K562 (cell line): ENCODE data around the gene NFIB. TPM values are rescaled to one million over a fixed set of nuclear protein-coding genes. Genes with fewer than 3 reads are reported as not detected.

Experiments used
- CHD2 ChIP-seq: IDR thresholded peaks from 2 replicates; pipeline ENCODE4 v1.6.1; 2011; ENCODE audit warnings: low read depth, low read length
- GMEB1 ChIP-seq: fragments of 250-450 bp; sonication (Bioruptor Pico); IDR thresholded peaks from 2 replicates; pipeline ENCODE4 v1.4.0; 2020; ENCODE audit warnings: mild to moderate bottlenecking
- HNRNPH1 ChIP-seq: fragments of 200-400 bp; formaldehyde crosslinking; optimal IDR thresholded peaks from 2 replicates; pipeline ENCODE3; 2017; ENCODE audit warnings: low read depth, mild to moderate bottlenecking, low read length, moderate library complexity
- LCOR ChIP-seq: sonication (generic); formaldehyde crosslinking; IDR thresholded peaks from 2 replicates; pipeline ENCODE4 v1.8.0; 2022; ENCODE audit warnings: mild to moderate bottlenecking, missing genetic modification reagents
- MAZ ChIP-seq, 2 experiments: fragments of 450-650 bp in 1 of 2; sonication (generic) in 1 of 2; formaldehyde crosslinking; IDR thresholded peaks in 1 of 2; conservative IDR thresholded peaks in 1 of 2; 2 replicates each; pipeline versions ENCODE4 v1.4.0 to v1.5.0; 2020; ENCODE audit warnings: mild to moderate bottlenecking in 1 of 2, missing genetic modification reagents in 1 of 2
- PHF20 ChIP-seq: fragments of 450-650 bp; IDR thresholded peaks from 2 replicates; pipeline ENCODE4 v1.6.1; 2018; ENCODE audit not compliant: partially characterized antibody
- PHF21A ChIP-seq: fragments of 450-650 bp; IDR thresholded peaks from 2 replicates; pipeline ENCODE4 v1.6.1; 2017; ENCODE audit warnings: low read depth, borderline replicate concordance
- PHF8 ChIP-seq: fragments of 200-600 bp; sonication (generic); IDR thresholded peaks from 2 replicates; pipeline ENCODE4 v1.6.1; 2012; ENCODE audit warnings: mixed run types, mild to moderate bottlenecking, inconsistent platforms, low read length, moderate library complexity, borderline replicate concordance
- POLR2B ChIP-seq: fragments of 450-650 bp; IDR thresholded peaks from 2 replicates; pipeline ENCODE4 v1.6.1; 2018; ENCODE audit warnings: low read depth; ENCODE audit not compliant: partially characterized antibody
- RBM22 ChIP-seq: fragments of 200-400 bp; formaldehyde crosslinking; IDR thresholded peaks from 2 replicates; pipeline ENCODE4 v1.6.1; 2018; ENCODE audit warnings: low read length, low read depth; ENCODE audit not compliant: poor library complexity, severe bottlenecking
- RFX5 ChIP-seq: IDR thresholded peaks from 2 replicates; pipeline ENCODE4 v1.6.1; 2011; ENCODE audit warnings: low read depth, mild to moderate bottlenecking, improper control_type of control experiment, low read length
- SMARCB1 ChIP-seq: IDR thresholded peaks from 2 replicates; pipeline ENCODE4 v1.6.1; 2011; ENCODE audit warnings: improper control_type of control experiment, low read depth; ENCODE audit not compliant: insufficient read length
- TAF7 ChIP-seq: fragments of 450-650 bp; IDR thresholded peaks from 2 replicates; pipeline ENCODE4 v1.6.1; 2016; ENCODE audit warnings: missing genetic modification characterization, missing compliant biosample characterization
- TFE3 ChIP-seq: fragments of 450-650 bp; formaldehyde crosslinking; IDR thresholded peaks from 2 replicates; pipeline ENCODE4 v1.4.0; 2020; ENCODE audit warnings: mild to moderate bottlenecking, mixed read lengths
- ZBTB11 ChIP-seq, 3 experiments: fragments of 200-800 bp in 1 of 3; fragments of 250-450 bp in 1 of 3; fragments of 450-650 bp in 1 of 3; sonication (Bioruptor Pico) in 1 of 3; sonication (Bioruptor generic) in 1 of 3; formaldehyde crosslinking in 1 of 3; IDR thresholded peaks; 2 replicates each; pipeline versions ENCODE4 v1.6.1 to v1.8.0; 2016 to 2022; ENCODE audit warnings: mild to moderate bottlenecking in 2 of 3, missing genetic modification characterization in 2 of 3, missing compliant biosample characterization in 1 of 3, moderate library complexity in 1 of 3
- ZNF12 ChIP-seq: sonication (generic); formaldehyde crosslinking; IDR thresholded peaks from 2 replicates; pipeline ENCODE4 v1.4.0; 2020; ENCODE audit warnings: mild to moderate bottlenecking, missing genetic modification reagents
- ZNF217 ChIP-seq: sonication (generic); formaldehyde crosslinking; IDR thresholded peaks from 2 replicates; pipeline ENCODE4 v1.8.0; 2022; ENCODE audit warnings: mild to moderate bottlenecking, missing genetic modification reagents
- ZNF561 ChIP-seq: fragments of 450-650 bp; formaldehyde crosslinking; conservative IDR thresholded peaks from 2 replicates; pipeline ENCODE4 v1.4.0; 2020; ENCODE audit warnings: mild to moderate bottlenecking, moderate library complexity
- polyA plus RNA-seq, 8 experiments: library from polyadenylated mRNA; depleted of rRNA in 4 of 8; stranded (reverse) in 5 of 8; unstranded in 3 of 8; fragments of >200 nt; fragmentation: Nextera tagmentation in 2 of 8; fragmentation: Illumina TruSeq in 1 of 8; extraction: Ambion mirVana in 2 of 8; extraction: Trizol in 1 of 8; gene quantifications; 2 replicates each; pipeline versions ENCODE4 v1.2.1 to v1.2.3, GENCODE V29; 2011 to 2014; ENCODE audit warnings: inconsistent platforms in 1 of 8, missing spikeins in 1 of 8
- total RNA-seq, 7 experiments: library from RNA; depleted of rRNA in 6 of 7; stranded (reverse); fragments of >200 nt in 6 of 7; fragmentation: Illumina TruSeq in 2 of 7; extraction: Trizol in 2 of 7; gene quantifications; 2 replicates each; pipeline versions ENCODE4 v1.2.1 to v1.2.3, GENCODE V29; 2011 to 2021; ENCODE audit warnings: low replicate concordance in 1 of 7

Gene NFIB
- total and polyA plus RNA-seq, 9 of the 15 experiments (the other 6 are each of a cell fraction or from before 2014, with no cell fraction given), result 1.2 to 3.3 (median 1.9) TPM

GRCh38 chr9:14322211-14323082 lies 8.5 kb upstream of the NFIB start (continued):
- TF ChIP-seq TFE3 (CRISPR knock-in tag), result no peak
- no peak for TF ChIP-seq PHF20
- no peak for TF ChIP-seq RBM22
- no peak; the same call in 1 of the 2 replicates for TF ChIP-seq TAF7 (tag)
- TF ChIP-seq ZBTB11 (CRISPR knock-in tag; IDR thresholded peaks at IDR 0.05), result peak in 1 of 3 experiments; percentile 61; a peak in 2 of 6 replicates
- peak; percentile 69 to 71; a peak in 3 of 4 replicates for TF ChIP-seq MAZ (CRISPR knock-in tag; conservative IDR thresholded peaks at IDR 0.05 in 1 of 2, IDR thresholded peaks at IDR 0.05 in 1 of 2)
- TF ChIP-seq HNRNPH1, result no peak
- no peak for TF ChIP-seq ZNF12 (CRISPR knock-in tag)
- no peak for TF ChIP-seq RFX5
- TF ChIP-seq ZNF217 (CRISPR knock-in tag), result no peak
- TF ChIP-seq SMARCB1, result no peak
- no peak for TF ChIP-seq PHF21A
- no peak for TF ChIP-seq LCOR (CRISPR knock-in tag)
- TF ChIP-seq GMEB1, result no peak
- TF ChIP-seq PHF8, result peak; percentile 66; the same call in 1 of the 2 replicates
- no peak for TF ChIP-seq POLR2B
- no peak for TF ChIP-seq ZNF561 (CRISPR knock-in tag)
- TF ChIP-seq CHD2, result no peak
